ENCODE data around the gene NOL3.

Gene NOL3

DNA sequence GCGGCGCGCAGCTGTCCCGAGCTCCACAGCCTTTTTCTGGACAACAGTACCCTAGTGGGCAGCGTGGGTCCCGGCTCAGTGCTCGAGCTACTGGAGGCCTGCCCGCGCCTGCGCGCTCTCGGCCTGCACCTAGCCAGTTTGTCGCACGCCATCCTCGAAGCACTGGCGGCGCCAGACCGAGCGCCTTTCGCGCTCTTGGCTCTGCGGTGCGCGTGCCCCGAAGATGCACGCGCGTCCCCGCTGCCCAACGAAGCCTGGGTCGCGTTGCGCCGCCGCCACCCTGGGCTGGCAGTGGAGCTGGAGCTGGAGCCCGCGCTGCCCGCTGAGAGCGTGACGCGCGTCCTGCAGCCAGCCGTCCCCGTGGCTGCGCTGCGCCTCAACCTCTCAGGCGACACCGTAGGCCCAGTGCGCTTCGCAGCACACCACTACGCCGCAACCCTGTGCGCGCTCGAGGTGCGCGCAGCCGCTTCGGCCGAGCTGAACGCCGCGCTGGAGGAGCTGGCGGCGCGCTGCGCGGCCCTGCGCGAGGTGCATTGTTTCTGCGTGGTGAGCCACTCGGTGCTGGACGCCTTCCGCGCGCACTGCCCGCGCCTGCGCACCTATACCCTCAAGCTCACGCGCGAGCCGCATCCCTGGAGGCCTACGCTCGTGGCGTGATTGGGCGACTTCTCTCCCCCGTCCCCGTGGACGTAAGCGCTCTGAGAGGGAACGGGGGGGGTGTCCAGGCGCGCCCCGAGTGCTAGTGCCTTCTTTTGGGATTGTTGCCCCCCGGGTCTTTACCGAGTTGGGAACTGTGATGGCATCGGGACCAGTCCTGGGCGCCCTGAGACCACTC is 7.0 kb upstream of the NOL3 start:
- TF ChIP-seq, protein P1, sequence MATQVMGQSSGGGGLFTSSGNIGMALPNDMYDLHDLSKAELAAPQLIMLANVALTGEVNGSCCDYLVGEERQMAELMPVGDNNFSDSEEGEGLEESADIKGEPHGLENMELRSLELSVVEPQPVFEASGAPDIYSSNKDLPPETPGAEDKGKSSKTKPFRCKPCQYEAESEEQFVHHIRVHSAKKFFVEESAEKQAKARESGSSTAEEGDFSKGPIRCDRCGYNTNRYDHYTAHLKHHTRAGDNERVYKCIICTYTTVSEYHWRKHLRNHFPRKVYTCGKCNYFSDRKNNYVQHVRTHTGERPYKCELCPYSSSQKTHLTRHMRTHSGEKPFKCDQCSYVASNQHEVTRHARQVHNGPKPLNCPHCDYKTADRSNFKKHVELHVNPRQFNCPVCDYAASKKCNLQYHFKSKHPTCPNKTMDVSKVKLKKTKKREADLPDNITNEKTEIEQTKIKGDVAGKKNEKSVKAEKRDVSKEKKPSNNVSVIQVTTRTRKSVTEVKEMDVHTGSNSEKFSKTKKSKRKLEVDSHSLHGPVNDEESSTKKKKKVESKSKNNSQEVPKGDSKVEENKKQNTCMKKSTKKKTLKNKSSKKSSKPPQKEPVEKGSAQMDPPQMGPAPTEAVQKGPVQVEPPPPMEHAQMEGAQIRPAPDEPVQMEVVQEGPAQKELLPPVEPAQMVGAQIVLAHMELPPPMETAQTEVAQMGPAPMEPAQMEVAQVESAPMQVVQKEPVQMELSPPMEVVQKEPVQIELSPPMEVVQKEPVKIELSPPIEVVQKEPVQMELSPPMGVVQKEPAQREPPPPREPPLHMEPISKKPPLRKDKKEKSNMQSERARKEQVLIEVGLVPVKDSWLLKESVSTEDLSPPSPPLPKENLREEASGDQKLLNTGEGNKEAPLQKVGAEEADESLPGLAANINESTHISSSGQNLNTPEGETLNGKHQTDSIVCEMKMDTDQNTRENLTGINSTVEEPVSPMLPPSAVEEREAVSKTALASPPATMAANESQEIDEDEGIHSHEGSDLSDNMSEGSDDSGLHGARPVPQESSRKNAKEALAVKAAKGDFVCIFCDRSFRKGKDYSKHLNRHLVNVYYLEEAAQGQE (IDR thresholded peaks at IDR 0.05; ENCODE audit: insufficient replicate concordance, low read depth) = no peak
- TF ChIP-seq, protein P2, sequence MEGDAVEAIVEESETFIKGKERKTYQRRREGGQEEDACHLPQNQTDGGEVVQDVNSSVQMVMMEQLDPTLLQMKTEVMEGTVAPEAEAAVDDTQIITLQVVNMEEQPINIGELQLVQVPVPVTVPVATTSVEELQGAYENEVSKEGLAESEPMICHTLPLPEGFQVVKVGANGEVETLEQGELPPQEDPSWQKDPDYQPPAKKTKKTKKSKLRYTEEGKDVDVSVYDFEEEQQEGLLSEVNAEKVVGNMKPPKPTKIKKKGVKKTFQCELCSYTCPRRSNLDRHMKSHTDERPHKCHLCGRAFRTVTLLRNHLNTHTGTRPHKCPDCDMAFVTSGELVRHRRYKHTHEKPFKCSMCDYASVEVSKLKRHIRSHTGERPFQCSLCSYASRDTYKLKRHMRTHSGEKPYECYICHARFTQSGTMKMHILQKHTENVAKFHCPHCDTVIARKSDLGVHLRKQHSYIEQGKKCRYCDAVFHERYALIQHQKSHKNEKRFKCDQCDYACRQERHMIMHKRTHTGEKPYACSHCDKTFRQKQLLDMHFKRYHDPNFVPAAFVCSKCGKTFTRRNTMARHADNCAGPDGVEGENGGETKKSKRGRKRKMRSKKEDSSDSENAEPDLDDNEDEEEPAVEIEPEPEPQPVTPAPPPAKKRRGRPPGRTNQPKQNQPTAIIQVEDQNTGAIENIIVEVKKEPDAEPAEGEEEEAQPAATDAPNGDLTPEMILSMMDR (IDR thresholded peaks at IDR 0.05; ENCODE audit: insufficient read depth, low read length) = no peak
- no peak for TF ChIP-seq GABPA (IDR thresholded peaks at IDR 0.05; ENCODE audit: low read depth)
- no peak for TF ChIP-seq POLR2AphosphoS5 (IDR thresholded peaks at IDR 0.05; ENCODE audit: low read depth)
- no peak for TF ChIP-seq SPI1 (IDR thresholded peaks at IDR 0.05; ENCODE audit: borderline replicate concordance, low read depth)
- no peak overlapping the region for H3K27ac ChIP-seq (replicated peaks)
- H3K4me3 ChIP-seq (replicated peaks; ENCODE audit: insufficient read depth, low read length) = peak overlapping the region; percentile 32
- peaks cover 44% of the 10 kb centered on the region for H3K27me3 ChIP-seq (ENCODE audit: insufficient read depth, poor library complexity, severe bottlenecking)
- no peak for DNase-seq (ENCODE audit: low read depth in 1 of 2, low spot score in 1 of 2)

DNA sequence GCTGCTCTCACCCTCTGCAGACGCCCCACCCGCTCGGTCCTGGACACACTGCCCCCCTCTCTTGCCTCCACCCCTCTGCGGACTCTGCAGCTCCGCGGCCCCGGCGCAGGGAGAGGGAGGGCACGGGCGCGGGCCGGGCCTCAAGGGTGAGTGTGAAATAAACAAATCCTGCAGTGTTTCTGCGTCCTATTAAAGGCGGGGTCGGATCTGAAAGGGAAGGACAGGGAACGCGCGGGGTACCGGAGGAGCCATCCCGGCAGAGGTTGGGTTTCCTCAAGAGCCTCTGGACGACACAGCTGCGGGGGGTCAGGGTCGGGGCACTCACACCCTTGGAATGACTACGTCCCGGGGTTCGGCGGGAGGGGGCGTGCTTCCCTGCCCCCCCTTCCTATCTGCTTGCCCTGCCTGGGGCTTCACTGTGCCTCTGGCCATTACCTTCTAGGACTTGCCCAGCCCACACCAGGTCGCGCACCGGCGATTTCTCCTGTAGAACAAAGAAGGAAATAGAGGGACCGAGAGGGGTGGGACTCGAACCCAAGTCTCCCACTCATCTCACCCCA is 6.3 kb upstream of the NOL3 start:
- no peak for DNase-seq (ENCODE audit: low read depth in 1 of 2, low spot score in 1 of 2)
- TF ChIP-seq SPI1 (IDR thresholded peaks at IDR 0.05; ENCODE audit: borderline replicate concordance, low read depth) (no peak), POLR2AphosphoS5 (IDR thresholded peaks at IDR 0.05; ENCODE audit: low read depth) (no peak), GABPA (IDR thresholded peaks at IDR 0.05; ENCODE audit: low read depth) (no peak)
- TF ChIP-seq, protein P1 (IDR thresholded peaks at IDR 0.05; ENCODE audit: insufficient replicate concordance, low read depth) = no peak
- TF ChIP-seq, protein P2 (IDR thresholded peaks at IDR 0.05; ENCODE audit: insufficient read depth, low read length) = no peak

DNA sequence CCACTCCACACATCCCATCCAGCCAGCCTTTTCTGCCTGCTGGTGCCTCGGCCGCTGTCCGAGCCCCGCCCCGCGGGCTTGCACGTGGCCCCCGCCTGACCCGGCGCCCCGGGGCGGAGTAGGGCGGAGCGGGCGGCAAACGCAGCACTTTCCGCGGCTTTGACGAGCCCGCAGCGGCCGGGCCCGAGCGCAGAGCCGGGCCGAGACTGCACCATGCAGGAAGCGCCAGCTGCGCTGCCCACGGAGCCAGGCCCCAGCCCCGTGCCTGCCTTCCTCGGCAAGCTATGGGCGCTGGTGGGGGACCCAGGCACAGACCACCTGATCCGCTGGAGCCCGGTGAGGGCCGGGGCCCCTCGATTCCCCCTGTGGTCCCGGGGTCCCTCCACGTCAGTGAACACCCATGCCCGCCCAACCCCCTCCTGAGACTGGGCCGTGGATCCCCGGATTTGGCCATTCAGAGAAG is 5.7 kb upstream of the NOL3 start, which contains the start of gene HSF4:
TSS of gene HSF4 (plus strand) at position 147 of the 463 bp plus-strand sequence. CDS start at position 214, 67 bp downstream.
- Histone ChIP-seq H3K27me3 (ENCODE audit: insufficient read depth, poor library complexity, severe bottlenecking) (peaks cover 55% of the 10 kb centered on the region), H3K4me3 (replicated peaks; ENCODE audit: insufficient read depth, low read length) (peak within 1 kb of the TSS; percentile 32), H3K27ac (replicated peaks) (no peak within 1 kb of the TSS)
- TF ChIP-seq, protein P2 (IDR thresholded peaks at IDR 0.05; ENCODE audit: insufficient read depth, low read length) = no peak
- TF ChIP-seq POLR2AphosphoS5 (IDR thresholded peaks at IDR 0.05; ENCODE audit: low read depth) (no peak), GABPA (IDR thresholded peaks at IDR 0.05; ENCODE audit: low read depth) (no peak), SPI1 (IDR thresholded peaks at IDR 0.05; ENCODE audit: borderline replicate concordance, low read depth) (no peak)
- TF ChIP-seq, protein P1 (IDR thresholded peaks at IDR 0.05; ENCODE audit: insufficient replicate concordance, low read depth) = no peak
- DNase-seq (ENCODE audit: low read depth in 1 of 2, low spot score in 1 of 2) = no peak

More for the DNA sequence above, 6.3 kb upstream of the NOL3 start:
- no peak overlapping the region for H3K4me3 ChIP-seq (replicated peaks; ENCODE audit: insufficient read depth, low read length)
- peaks cover 49% of the 10 kb centered on the region for H3K27me3 ChIP-seq (ENCODE audit: insufficient read depth, poor library complexity, severe bottlenecking)
- H3K27ac ChIP-seq (replicated peaks) = no peak overlapping the region
